Activated B cell treated with CpG ODN at 0.5 μM for 24 hours (primary cell): Measurements from ENCODE around the gene HOXB5. TPM values are rescaled to one million over a fixed set of nuclear protein-coding genes. Genes with fewer than 3 reads are reported as not detected.

Source experiments
- ATAC-seq: fragments of 200-7000 bp; cut with Tn5 transposase; one replicate; pipeline ENCODE4 v1.10.0; 2021; ENCODE audit warnings: low read depth, mild to moderate bottlenecking, moderate library complexity
- CTCF ChIA-PET: fragments of 350-600 bp; sonication (Branson Sonifier 250); formaldehyde crosslinking; loops from one replicate; lab custom pipeline; 2021; ENCODE audit warnings: antibody characterized with exemption; lab: Charles Lee
- POLR2A ChIA-PET: fragments of 350-600 bp; sonication (Branson Sonifier 250); formaldehyde crosslinking; loops from one replicate; lab custom pipeline; 2021; ENCODE audit warnings: antibody characterized with exemption; lab: Charles Lee
- DNase-seq: peaks from one replicate; pipeline ENCODE4 v3.0.0; 2022
- H3K27ac Mint-ChIP-seq: one replicate; pipeline ENCODE4 v1.8.0; 2020; ENCODE audit warnings: mixed read lengths
- H3K27me3 Mint-ChIP-seq: one replicate; pipeline ENCODE4 v1.8.0; 2021; ENCODE audit warnings: mixed read lengths
- H3K36me3 Mint-ChIP-seq: one replicate; pipeline ENCODE4 v1.8.0; 2021; ENCODE audit warnings: low read depth, mixed read lengths
- H3K4me1 Mint-ChIP-seq: one replicate; pipeline ENCODE4 v1.8.0; 2021; ENCODE audit warnings: mixed read lengths
- H3K4me3 Mint-ChIP-seq: one replicate; pipeline ENCODE4 v1.8.0; 2020; ENCODE audit warnings: mild to moderate bottlenecking, mixed read lengths
- H3K9me3 Mint-ChIP-seq: one replicate; pipeline ENCODE4 v1.8.0; 2020; ENCODE audit warnings: mixed read lengths
- intact Hi-C: fragments of 100-400 bp; cut with micrococcal nuclease; formaldehyde crosslinking; loops from one replicate; pipeline ENCODE4 v1.15.1; 2024
- total RNA-seq: library from RNA; stranded (reverse); gene quantifications from 2 replicates; pipeline ENCODE4 v1.2.3, GENCODE V29; 2022
- TF ChIP-seq, protein P1 (sequence below): fragments of 200-600 bp; IDR thresholded peaks from one replicate; pipeline ENCODE4 v1.8.0; 2022; ENCODE audit warnings: antibody characterized with exemption, mild to moderate bottlenecking

HOXB5 gene
- total RNA-seq, 1 donor from 2014 or later: not detected

DNA sequence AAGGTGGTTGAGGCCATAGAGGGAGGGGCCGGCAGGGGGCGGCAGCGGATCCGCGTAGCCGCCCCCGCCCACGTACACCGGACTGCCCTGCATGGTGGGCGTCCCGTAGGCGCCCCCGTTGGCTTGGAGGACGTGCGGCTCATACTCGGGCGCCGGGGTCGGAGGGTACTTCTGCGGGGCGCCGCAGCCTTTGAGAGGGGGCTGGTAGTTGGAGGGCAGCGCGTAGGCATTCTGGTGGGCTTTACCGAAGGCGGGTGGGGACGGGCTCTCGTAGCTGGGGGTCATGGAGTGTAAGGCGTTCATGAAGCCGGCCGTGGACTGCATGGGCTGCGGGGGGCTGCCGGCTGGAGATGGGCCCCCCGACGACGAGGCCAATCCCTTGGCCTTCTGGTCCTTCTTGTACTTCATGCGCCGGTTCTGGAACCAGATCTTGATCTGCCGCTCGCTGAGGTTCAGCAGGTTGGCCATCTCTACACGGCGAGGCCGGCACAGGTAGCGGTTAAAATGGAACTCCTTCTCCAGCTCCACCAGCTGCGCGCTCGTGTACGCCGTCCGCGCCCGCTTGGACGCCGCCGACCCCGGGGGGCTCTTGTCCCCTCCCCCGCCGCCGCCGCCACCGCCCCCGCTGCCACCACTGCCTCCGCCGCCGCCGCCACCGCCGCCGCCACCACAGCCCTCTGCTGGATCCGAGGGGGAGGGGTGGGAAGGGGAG lies 42.9 kb downstream of the HOXB5 start:
- H3K27ac Mint-ChIP-seq: no peak overlapping the region
- peaks cover 20% of the 10 kb centered on the region for H3K27me3 Mint-ChIP-seq
- TF ChIP-seq, protein P1, sequence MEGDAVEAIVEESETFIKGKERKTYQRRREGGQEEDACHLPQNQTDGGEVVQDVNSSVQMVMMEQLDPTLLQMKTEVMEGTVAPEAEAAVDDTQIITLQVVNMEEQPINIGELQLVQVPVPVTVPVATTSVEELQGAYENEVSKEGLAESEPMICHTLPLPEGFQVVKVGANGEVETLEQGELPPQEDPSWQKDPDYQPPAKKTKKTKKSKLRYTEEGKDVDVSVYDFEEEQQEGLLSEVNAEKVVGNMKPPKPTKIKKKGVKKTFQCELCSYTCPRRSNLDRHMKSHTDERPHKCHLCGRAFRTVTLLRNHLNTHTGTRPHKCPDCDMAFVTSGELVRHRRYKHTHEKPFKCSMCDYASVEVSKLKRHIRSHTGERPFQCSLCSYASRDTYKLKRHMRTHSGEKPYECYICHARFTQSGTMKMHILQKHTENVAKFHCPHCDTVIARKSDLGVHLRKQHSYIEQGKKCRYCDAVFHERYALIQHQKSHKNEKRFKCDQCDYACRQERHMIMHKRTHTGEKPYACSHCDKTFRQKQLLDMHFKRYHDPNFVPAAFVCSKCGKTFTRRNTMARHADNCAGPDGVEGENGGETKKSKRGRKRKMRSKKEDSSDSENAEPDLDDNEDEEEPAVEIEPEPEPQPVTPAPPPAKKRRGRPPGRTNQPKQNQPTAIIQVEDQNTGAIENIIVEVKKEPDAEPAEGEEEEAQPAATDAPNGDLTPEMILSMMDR: no peak
- POLR2A ChIA-PET: no interaction called here
- no peak for DNase-seq
- CTCF ChIA-PET: no interaction called here
- H3K9me3 Mint-ChIP-seq: no peaks in the 10 kb centered on the region
- intact Hi-C loops: no loop called here
- no peaks in the 10 kb centered on the region for H3K36me3 Mint-ChIP-seq
- no peak overlapping the region for H3K4me3 Mint-ChIP-seq
- ATAC-seq: no peak
- peaks cover 12% of the 10 kb centered on the region for H3K4me1 Mint-ChIP-seq

DNA sequence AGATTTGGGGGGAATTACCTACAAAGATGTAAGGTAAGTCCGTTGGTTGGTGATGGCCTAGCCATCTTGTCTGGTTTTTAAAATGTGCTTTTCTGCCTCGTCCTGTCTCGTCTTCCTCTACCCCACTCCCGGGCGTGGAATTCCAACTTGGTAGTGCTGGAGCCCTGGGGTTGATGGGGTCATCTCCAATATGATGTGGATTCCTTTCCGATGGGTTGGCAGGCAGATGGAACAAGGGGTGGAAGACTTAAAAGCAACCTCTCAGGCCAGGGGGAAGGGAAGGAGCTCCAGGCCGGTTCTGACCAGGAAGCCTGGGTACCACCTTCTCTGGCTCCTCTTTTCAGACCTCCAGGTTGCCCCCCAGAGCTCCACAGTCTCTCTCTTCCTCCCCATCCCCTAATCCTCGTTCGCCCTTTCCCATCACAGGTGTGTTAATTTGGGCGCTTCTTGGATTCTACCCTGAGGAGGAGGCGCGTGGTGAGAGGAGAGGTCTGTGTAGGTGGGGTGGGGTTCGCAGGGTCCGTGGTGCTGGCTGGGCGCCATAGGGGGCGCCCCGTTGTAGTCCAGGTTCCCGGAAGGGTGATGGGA lies 43.6 kb downstream of the HOXB5 start:
- TF ChIP-seq, protein P1: no peak
- Mint-ChIP-seq H3K27me3 (peaks cover 22% of the 10 kb centered on the region), H3K9me3 (no peaks in the 10 kb centered on the region), H3K27ac (no peak overlapping the region), H3K36me3 (no peaks in the 10 kb centered on the region), H3K4me3 (no peak overlapping the region), H3K4me1 (peaks cover 9% of the 10 kb centered on the region)
- no peak for DNase-seq
- CTCF ChIA-PET: no interaction called here
- POLR2A ChIA-PET: no interaction called here
- no peak for ATAC-seq
- intact Hi-C loops: no loop called here

DNA sequence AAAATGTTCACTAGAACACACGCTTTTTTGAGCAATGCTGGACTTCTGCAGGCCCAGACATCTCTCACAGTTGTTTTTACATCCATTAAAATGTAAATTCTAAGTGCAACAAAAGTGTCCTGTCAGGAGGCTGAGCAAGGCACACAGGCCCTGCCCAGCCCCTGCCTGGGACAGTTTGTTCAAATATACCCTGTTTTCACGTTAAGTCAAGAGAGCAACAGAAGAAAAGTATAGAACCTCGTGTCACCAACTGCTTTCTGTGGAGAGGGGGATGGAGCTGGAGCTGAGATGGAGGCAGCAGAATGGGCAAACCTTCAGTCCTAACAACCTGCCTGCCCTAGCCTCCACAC lies 44.3 kb downstream of the HOXB5 start:
- intact Hi-C loops: no loop called here
- H3K4me3 Mint-ChIP-seq: no peak overlapping the region
- POLR2A ChIA-PET: no interaction called here

DNA sequence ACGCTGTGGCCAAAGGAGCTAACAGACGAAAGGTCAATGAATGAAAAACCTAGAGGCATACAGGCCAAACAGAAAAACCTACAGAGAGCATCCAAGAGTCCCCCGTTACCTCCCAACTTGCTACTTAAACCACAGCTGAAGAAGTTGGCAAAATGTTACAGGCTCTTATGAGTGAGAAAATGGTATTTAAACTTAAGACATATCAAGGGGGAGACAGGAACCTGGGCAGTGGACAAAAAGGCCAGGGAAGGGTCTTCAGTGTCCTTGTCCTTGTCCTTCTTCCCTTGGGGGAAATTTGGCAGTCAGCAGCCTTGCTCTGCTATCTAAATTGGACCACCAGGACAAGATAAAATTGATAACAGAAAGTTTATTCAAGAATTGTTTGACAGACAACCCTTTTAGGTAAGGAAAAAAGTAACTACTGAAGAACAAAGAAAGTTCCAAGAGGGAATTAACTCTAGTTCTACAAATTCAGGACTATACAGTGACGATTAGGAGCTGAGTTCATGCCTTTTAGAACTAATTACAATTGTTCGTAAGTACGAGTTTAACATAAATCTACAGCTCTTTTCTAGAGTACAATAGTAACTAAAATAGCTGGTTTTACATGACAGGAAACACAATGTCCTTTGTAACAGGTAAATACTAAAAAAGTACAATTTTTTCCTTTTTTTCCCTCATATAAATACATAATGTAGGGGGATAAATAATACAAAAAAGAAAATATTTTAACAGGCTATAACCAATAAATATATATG lies 44.9 kb downstream of the HOXB5 start:
- POLR2A ChIA-PET: no interaction called here
- TF ChIP-seq, protein P1: no peak
- peaks cover 17% of the 10 kb centered on the region for H3K4me1 Mint-ChIP-seq
- intact Hi-C loops: no loop called here
- H3K27me3 Mint-ChIP-seq: peaks cover 22% of the 10 kb centered on the region
- peak overlapping the region; percentile 41 for H3K4me3 Mint-ChIP-seq
- no peaks in the 10 kb centered on the region for H3K36me3 Mint-ChIP-seq
- DNase-seq: no peak
- ATAC-seq: no peak
- CTCF ChIA-PET: interaction anchor here (0.6 kb wide), 1 partner anchor 19 kb away, joined by 3 read pairs; no protein-coding TSS in a partner anchor
- no peak overlapping the region for H3K27ac Mint-ChIP-seq
- H3K9me3 Mint-ChIP-seq: no peaks in the 10 kb centered on the region

More for the DNA sequence above, 44.3 kb downstream of the HOXB5 start:
- CTCF ChIA-PET: no interaction called here
- H3K36me3 Mint-ChIP-seq: no peaks in the 10 kb centered on the region
- ATAC-seq (no peak), DNase-seq (no peak)
- H3K27me3 Mint-ChIP-seq: peaks cover 22% of the 10 kb centered on the region
- TF ChIP-seq, protein P1: no peak
- no peak overlapping the region for H3K27ac Mint-ChIP-seq
- no peaks in the 10 kb centered on the region for H3K9me3 Mint-ChIP-seq
- H3K4me1 Mint-ChIP-seq: peaks cover 13% of the 10 kb centered on the region
